RWPE2 (cell line): ENCODE results near the gene CIC.

Source experiments
- ATAC-seq: fragments of 200-7000 bp; cut with Tn5 transposase; 3 replicates; pipeline ENCODE4 v1.9.1; 2021; ENCODE audit warnings: low read depth
- DNase-seq: peaks from one replicate; pipeline ENCODE4 v3.0.0-alpha.2; 2020; ENCODE audit warnings: low spot score
- H3K27ac ChIP-seq: fragments of 450-650 bp; 2 replicates; pipeline ENCODE4 v1.5.1; 2017; ENCODE audit warnings: mild to moderate bottlenecking; ENCODE audit not compliant: poor library complexity, severe bottlenecking
- H3K27me3 ChIP-seq: fragments of 250-450 bp; sonication (Bioruptor Pico); 2 replicates; pipeline ENCODE4 v1.5.1; 2021; ENCODE audit warnings: mild to moderate bottlenecking, moderate library complexity; ENCODE audit not compliant: insufficient read depth, poor library complexity, severe bottlenecking
- H3K36me3 ChIP-seq: fragments of 250-450 bp; sonication (Bioruptor Pico); 2 replicates; pipeline ENCODE4 v1.5.1; 2020; ENCODE audit warnings: low read depth, mild to moderate bottlenecking, moderate library complexity
- H3K4me1 ChIP-seq: fragments of 250-450 bp; sonication (Bioruptor Pico); 2 replicates; pipeline ENCODE4 v1.5.1; 2021; ENCODE audit warnings: mild to moderate bottlenecking, moderate library complexity; ENCODE audit not compliant: insufficient read depth, poor library complexity, severe bottlenecking
- H3K4me3 ChIP-seq: fragments of 250-450 bp; sonication (Bioruptor Pico); 2 replicates; pipeline ENCODE4 v1.5.1; 2021; ENCODE audit warnings: mild to moderate bottlenecking, moderate library complexity; ENCODE audit not compliant: severe bottlenecking
- H3K9me3 ChIP-seq: fragments of 250-450 bp; sonication (Bioruptor Pico); 2 replicates; pipeline ENCODE4 v1.5.1; 2021; ENCODE audit warnings: mild to moderate bottlenecking, moderate library complexity; ENCODE audit not compliant: severe bottlenecking
- TF ChIP-seq, protein P1 (sequence below): fragments of 450-650 bp; IDR thresholded peaks from one replicate; pipeline ENCODE4 v1.5.1; 2017; ENCODE audit warnings: mild to moderate bottlenecking, moderate library complexity; ENCODE audit not compliant: poor library complexity, severe bottlenecking

The CIC gene

DNA sequence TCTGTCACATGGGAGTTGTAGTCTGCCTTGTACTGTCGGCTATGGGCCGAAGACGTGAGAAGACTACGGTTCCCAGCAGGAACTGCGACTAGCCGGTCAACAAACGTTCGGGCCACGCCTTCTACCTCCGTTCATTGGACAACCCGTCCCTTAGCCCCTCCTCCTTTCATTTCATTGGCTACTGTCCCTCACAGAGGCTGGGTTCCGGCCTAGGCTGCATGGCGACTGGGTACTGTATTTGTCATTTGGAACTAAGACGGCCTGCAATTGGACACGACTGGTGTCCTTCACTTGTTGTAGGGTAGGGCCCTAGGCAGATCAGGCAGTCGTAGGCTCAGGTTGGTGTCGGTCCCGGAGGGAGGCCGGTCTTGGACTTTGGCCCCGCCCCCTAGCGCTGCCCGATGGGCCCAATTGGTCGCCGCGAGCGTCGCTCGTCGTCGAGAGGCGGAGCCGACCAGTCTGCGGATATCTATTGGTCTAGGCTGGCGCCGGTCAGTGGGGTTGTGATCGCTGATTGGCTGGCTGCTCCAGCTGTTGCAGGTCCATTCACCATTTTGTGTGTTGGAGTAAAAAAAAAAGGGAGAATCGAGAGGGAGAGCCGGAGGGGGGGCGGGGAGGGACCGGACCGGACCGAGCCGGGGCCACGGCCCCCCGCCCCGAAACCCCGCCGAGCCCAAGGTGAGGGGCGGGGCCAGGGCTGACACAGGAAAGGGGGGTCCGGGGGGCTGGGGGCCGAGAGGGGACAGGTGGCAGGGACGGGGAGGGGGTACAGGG, at the start of gene CIC:
CIC (plus strand) TSS at position 549 of the 774 bp plus-strand sequence. CDS start 2,532 bp downstream, outside the sequence.
- Histone ChIP-seq H3K9me3 (no peaks in the 10 kb centered on the region), H3K4me3 (peak within 1 kb of the TSS; percentile 84), H3K27ac (peak within 1 kb of the TSS; percentile 98), H3K4me1 (peaks cover 5% of the 10 kb centered on the region), H3K27me3 (no peaks in the 10 kb centered on the region), H3K36me3 (no peaks in the 10 kb centered on the region; the same call in 1 of the 2 replicates)
- TF ChIP-seq, protein P1, sequence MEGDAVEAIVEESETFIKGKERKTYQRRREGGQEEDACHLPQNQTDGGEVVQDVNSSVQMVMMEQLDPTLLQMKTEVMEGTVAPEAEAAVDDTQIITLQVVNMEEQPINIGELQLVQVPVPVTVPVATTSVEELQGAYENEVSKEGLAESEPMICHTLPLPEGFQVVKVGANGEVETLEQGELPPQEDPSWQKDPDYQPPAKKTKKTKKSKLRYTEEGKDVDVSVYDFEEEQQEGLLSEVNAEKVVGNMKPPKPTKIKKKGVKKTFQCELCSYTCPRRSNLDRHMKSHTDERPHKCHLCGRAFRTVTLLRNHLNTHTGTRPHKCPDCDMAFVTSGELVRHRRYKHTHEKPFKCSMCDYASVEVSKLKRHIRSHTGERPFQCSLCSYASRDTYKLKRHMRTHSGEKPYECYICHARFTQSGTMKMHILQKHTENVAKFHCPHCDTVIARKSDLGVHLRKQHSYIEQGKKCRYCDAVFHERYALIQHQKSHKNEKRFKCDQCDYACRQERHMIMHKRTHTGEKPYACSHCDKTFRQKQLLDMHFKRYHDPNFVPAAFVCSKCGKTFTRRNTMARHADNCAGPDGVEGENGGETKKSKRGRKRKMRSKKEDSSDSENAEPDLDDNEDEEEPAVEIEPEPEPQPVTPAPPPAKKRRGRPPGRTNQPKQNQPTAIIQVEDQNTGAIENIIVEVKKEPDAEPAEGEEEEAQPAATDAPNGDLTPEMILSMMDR = no peak
- peak; percentile 100 for DNase-seq
- ATAC-seq = peak; percentile 91

DNA sequence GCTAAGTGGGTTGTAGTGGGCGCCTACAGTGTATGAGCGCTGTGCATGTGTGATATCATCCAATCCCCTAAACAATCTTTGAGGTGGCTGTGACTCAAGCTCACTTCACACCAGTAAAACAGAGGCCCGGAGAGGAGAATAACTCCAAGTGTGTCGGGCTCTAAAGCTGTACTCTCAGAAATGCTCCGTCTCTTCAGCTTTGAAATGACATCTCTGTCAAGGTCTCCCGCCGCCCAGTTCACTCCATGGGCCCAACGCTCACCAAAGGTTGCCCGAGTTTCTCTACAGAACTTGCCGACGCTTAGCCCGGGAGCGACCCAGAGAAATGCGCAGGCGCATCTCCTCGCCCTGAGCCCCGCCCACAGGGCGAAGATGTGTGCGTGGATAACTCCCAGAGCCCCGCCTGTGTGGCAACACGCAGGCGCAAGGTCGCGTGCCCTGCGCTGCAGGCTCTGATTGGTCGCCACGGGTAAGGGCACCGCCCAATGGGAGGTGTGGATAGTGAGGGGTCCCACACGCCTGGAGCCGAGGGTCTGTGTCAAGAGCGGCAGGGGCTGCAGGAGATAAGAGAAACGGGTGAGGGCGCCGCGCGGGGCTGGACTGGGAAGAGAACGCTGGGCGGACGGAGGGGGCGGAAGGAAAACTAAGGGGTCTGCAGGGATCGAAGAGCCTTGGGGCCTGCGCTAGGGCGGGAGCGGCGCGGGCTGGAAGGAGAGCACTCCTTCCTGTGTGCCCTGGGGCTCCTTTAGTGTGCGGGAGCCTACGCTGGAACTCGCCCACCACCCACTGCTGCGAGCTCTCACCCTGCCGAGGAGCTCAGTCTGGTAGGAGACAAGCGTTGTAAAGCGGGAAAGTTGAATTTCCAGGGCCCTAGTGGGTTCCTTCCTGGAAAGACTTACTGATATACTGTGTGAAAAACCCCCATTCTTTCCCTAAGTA, 49.0 kb upstream of the CIC start, which contains the start of gene ZNF526:
ZNF526 (plus strand) TSS at position 501 of the 939 bp plus-strand sequence. CDS start 4,092 bp downstream, outside the sequence.
- Histone ChIP-seq H3K4me3 (peak within 1 kb of the TSS; percentile 63), H3K4me1 (peaks cover 6% of the 10 kb centered on the region), H3K27me3 (no peaks in the 10 kb centered on the region), H3K27ac (peak within 1 kb of the TSS; percentile 67), H3K36me3 (peaks cover 34% of the 10 kb centered on the region), H3K9me3 (no peaks in the 10 kb centered on the region)
- ATAC-seq = peak; percentile 87
- TF ChIP-seq, protein P1 = no peak
- peak; percentile 97 for DNase-seq

DNA sequence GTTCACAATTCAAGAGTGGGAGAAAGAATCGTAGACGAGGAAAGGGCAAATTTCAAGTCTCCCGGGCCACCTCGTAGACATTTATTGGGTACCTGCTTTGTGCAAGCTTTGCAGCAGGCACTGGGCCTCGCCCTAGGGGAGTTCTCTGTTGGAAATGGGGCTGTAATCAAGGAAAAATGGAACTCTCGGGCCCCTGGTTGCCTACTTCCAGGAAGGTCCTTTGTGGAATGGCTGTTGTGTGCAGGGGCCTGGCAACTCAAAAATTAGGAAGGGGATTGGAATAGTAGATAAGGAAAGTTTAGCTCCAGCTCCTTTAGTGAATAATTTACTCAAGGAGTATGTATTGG, 48.3 kb upstream of the CIC start:
- Histone ChIP-seq H3K4me3 (peak overlapping the region; percentile 63), H3K4me1 (peaks cover 6% of the 10 kb centered on the region), H3K27me3 (no peaks in the 10 kb centered on the region), H3K27ac (peak overlapping the region; percentile 67), H3K36me3 (peaks cover 33% of the 10 kb centered on the region), H3K9me3 (no peaks in the 10 kb centered on the region)
- ATAC-seq = no peak
- no peak for DNase-seq
- TF ChIP-seq, protein P1 = no peak

DNA sequence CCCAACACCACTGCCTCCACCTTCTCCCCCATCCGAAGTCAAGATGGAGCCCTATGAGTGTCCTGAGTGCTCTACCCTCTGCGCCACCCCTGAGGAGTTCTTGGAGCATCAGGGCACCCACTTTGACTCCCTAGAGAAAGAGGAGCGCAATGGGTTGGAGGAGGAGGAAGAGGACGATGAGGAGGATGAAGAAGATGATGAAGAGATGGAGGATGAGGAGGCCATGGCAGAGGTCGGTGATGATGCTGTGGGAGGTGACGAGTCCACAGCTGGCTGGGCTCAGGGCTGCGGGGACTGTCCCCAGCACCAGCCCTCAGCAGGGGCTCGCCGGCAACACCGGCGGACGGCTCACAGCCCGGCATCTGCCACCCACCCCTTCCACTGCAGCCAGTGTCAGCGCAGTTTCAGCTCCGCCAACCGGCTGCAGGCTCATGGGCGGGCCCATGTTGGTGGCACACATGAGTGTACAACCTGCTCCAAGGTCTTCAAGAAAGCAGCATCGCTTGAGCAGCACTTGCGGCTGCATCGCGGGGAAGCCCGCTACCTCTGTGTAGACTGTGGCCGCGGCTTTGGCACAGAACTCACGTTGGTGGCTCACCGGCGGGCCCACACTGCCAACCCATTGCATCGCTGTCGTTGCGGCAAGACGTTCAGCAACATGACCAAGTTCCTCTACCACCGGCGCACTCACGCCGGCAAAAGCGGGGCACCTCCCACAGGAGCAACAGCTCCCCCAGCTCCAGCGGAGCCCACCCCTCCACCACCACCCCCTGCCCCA, 43.9 kb upstream of the CIC start:
- H3K27me3 ChIP-seq = no peaks in the 10 kb centered on the region
- no peaks in the 10 kb centered on the region for H3K4me1 ChIP-seq
- DNase-seq (no peak), ATAC-seq (no peak)
- no peak overlapping the region for H3K4me3 ChIP-seq
- TF ChIP-seq, protein P1 = no peak
- no peaks in the 10 kb centered on the region for H3K9me3 ChIP-seq
- no peak overlapping the region for H3K27ac ChIP-seq
- H3K36me3 ChIP-seq = peaks cover 64% of the 10 kb centered on the region
